K562 (cell line): ENCODE measurements around the gene RNU6-1. TPM values are rescaled to one million over a fixed set of nuclear protein-coding genes. Genes with fewer than 3 reads are reported as not detected.
A peak's percentile ranks its signal among the peaks of the same experiment; 100 is the strongest.

Experiments used
- ATF6 ChIP-seq: sonication (generic); formaldehyde crosslinking; IDR thresholded peaks from 2 replicates; pipeline ENCODE4 v1.4.0; 2020; ENCODE audit warnings: mild to moderate bottlenecking, missing genetic modification reagents
- BCOR ChIP-seq: fragments of 450-650 bp; IDR thresholded peaks from 2 replicates; pipeline ENCODE4 v1.6.1; 2016
- CBX1 ChIP-seq: sonication (generic); IDR thresholded peaks from 2 replicates; pipeline ENCODE4 v1.6.1; 2016; ENCODE audit warnings: antibody characterized with exemption, low read depth, mild to moderate bottlenecking
- CREM ChIP-seq: IDR thresholded peaks from 2 replicates; pipeline ENCODE4 v1.6.1; 2014; ENCODE audit warnings: antibody characterized with exemption, low read depth
- CSDE1 ChIP-seq, 2 experiments: fragments of 450-650 bp; IDR thresholded peaks; 2 replicates each; pipeline ENCODE4 v1.6.1; 2016; ENCODE audit warnings: mild to moderate bottlenecking in 1 of 2
- DLX4 ChIP-seq: fragments of 250-450 bp; sonication (Bioruptor Pico); IDR thresholded peaks from 2 replicates; pipeline ENCODE4 v1.6.1; 2021; ENCODE audit warnings: mild to moderate bottlenecking
- GATA2 ChIP-seq: sonication (generic); formaldehyde crosslinking; IDR thresholded peaks from 2 replicates; pipeline ENCODE4 v1.4.0; 2020; ENCODE audit warnings: mild to moderate bottlenecking, missing genetic modification reagents
- HNRNPH1 ChIP-seq: fragments of 200-400 bp; formaldehyde crosslinking; optimal IDR thresholded peaks from 2 replicates; pipeline ENCODE3; 2017; ENCODE audit warnings: low read depth, mild to moderate bottlenecking, low read length, moderate library complexity
- POLR3A ChIP-seq: IDR thresholded peaks from 2 replicates; pipeline ENCODE4 v1.6.1; 2011; ENCODE audit warnings: borderline replicate concordance, mild to moderate bottlenecking, moderate library complexity; ENCODE audit not compliant: insufficient read length, insufficient read depth; ENCODE audit errors: extremely low read depth
- PYGO2 ChIP-seq: fragments of 450-650 bp; IDR thresholded peaks from 2 replicates; pipeline ENCODE4 v1.6.1; 2016; ENCODE audit warnings: mild to moderate bottlenecking, missing genetic modification characterization, moderate library complexity, missing compliant biosample characterization
- RBM25 ChIP-seq: fragments of 200-400 bp; formaldehyde crosslinking; IDR thresholded peaks from 2 replicates; pipeline ENCODE4 v1.6.1; 2018; ENCODE audit warnings: low read length, low read depth, moderate library complexity; ENCODE audit not compliant: severe bottlenecking
- SREBF2 ChIP-seq: sonication (generic); formaldehyde crosslinking; IDR thresholded peaks from 2 replicates; pipeline ENCODE4 v1.4.0; 2020; ENCODE audit warnings: mild to moderate bottlenecking, missing genetic modification reagents
- ZBTB26 ChIP-seq: fragments of 450-650 bp; formaldehyde crosslinking; IDR thresholded peaks from 2 replicates; pipeline ENCODE4 v1.4.0; 2022; ENCODE audit warnings: missing genetic modification characterization
- ZMIZ1 ChIP-seq, 2 experiments: fragments of 150-350 bp in 1 of 2; IDR thresholded peaks; 2 replicates each; pipeline ENCODE4 v1.6.1; 2012 to 2016; ENCODE audit warnings: low read depth in 2 of 2, low read length in 2 of 2, mild to moderate bottlenecking in 1 of 2, moderate library complexity in 1 of 2
- ZNF408 ChIP-seq: fragments of 250-450 bp; sonication (Bioruptor Pico); IDR thresholded peaks from 2 replicates; pipeline ENCODE4 v1.4.0; 2020; ENCODE audit warnings: low read depth, mild to moderate bottlenecking, moderate library complexity
- ZNF609 ChIP-seq: sonication (generic); formaldehyde crosslinking; IDR thresholded peaks from 2 replicates; pipeline ENCODE4 v1.8.1; 2023; ENCODE audit warnings: missing genetic modification reagents, mild to moderate bottlenecking, borderline replicate concordance
- polyA plus RNA-seq, 8 experiments: library from polyadenylated mRNA; depleted of rRNA in 4 of 8; stranded (reverse) in 5 of 8; unstranded in 3 of 8; fragments of >200 nt; fragmentation: Nextera tagmentation in 2 of 8; fragmentation: Illumina TruSeq in 1 of 8; extraction: Ambion mirVana in 2 of 8; extraction: Trizol in 1 of 8; gene quantifications; 2 replicates each; pipeline versions ENCODE4 v1.2.1 to v1.2.3, GENCODE V29; 2011 to 2014; ENCODE audit warnings: inconsistent platforms in 1 of 8, missing spikeins in 1 of 8
- total RNA-seq, 7 experiments: library from RNA; depleted of rRNA in 6 of 7; stranded (reverse); fragments of >200 nt in 6 of 7; fragmentation: Illumina TruSeq in 2 of 7; extraction: Trizol in 2 of 7; gene quantifications; 2 replicates each; pipeline versions ENCODE4 v1.2.1 to v1.2.3, GENCODE V29; 2011 to 2021; ENCODE audit warnings: low replicate concordance in 1 of 7

Gene RNU6-1
- total and polyA plus RNA-seq, 9 of the 15 experiments (the other 6 are each of a cell fraction or from before 2014, with no cell fraction given): not detected

- TF ChIP-seq ZNF609 (CRISPR knock-in tag) (no peak), CBX1 (0 out of 2 replicates have a peak, but pooled peaks have one; percentile 40), ZNF408 (no peak), ATF6 (CRISPR knock-in tag) (no peak), BCOR (peak; percentile 90), POLR3A (no peak), PYGO2 (tag) (no peak), ZMIZ1 (IDR thresholded peaks at IDR 0.05; ENCODE audit: low read depth in 2 of 2, low read length in 2 of 2) (no peak), CREM (no peak), GATA2 (CRISPR knock-in tag) (no peak), SREBF2 (no peak), CSDE1 (IDR thresholded peaks at IDR 0.05) (no peak), HNRNPH1 (no peak), RBM25 (peak; percentile 68), ZBTB26 (CRISPR knock-in tag) (no peak), DLX4 (no peak)
Observed at GRCh38 chr15:67859331-67859946, 19.6 kb upstream of the RNU6-1 start (continued).
